HG03457 (cell line): ENCODE measurements around the gene LRIG1.

ENCODE experiments used
- ATAC-seq: cut with Tn5 transposase; IDR thresholded peaks from one replicate; pipeline ENCODE4 v1.9.1; 2021; ENCODE audit warnings: moderate number of reproducible peaks; ENCODE audit not compliant: unreplicated experiment

Gene LRIG1

GRCh38 chr3:66504850-66505641 is 4.2 kb upstream of the LRIG1 start:
- ATAC-seq: no peak

GRCh38 chr3:66502981-66503380 is 2.2 kb upstream of the LRIG1 start:
- no peak for ATAC-seq

GRCh38 chr3:66502245-66502874 is 1.5 kb upstream of the LRIG1 start:
- ATAC-seq: no peak

GRCh38 chr3:66501483-66502244 is 842 bp upstream of the LRIG1 start:
- ATAC-seq: no peak

- ATAC-seq: peak; percentile 6
Observed at GRCh38 chr3:66499881-66500575, 794 bp downstream of the LRIG1 start.

- ATAC-seq: no peak
Observed at GRCh38 chr3:66498687-66499621, 1.9 kb downstream of the LRIG1 start.

- no peak for ATAC-seq
Observed at GRCh38 chr3:66497985-66498671, 2.7 kb downstream of the LRIG1 start.

- ATAC-seq: no peak
Observed at GRCh38 chr3:66497288-66497984, 3.4 kb downstream of the LRIG1 start.

GRCh38 chr3:66496746-66497145 is 4.1 kb downstream of the LRIG1 start:
- no peak for ATAC-seq

- ATAC-seq: no peak
Observed at GRCh38 chr3:66496301-66496700, 4.5 kb downstream of the LRIG1 start.

- ATAC-seq: no peak
Observed at GRCh38 chr3:66495668-66496045, 5.2 kb downstream of the LRIG1 start.

GRCh38 chr3:66494959-66495667 is 5.7 kb downstream of the LRIG1 start:
- no peak for ATAC-seq

GRCh38 chr3:66493458-66494099 is 7.2 kb downstream of the LRIG1 start:
- no peak for ATAC-seq

- ATAC-seq: no peak
Observed at GRCh38 chr3:66492672-66493071, 8.2 kb downstream of the LRIG1 start.

- ATAC-seq: no peak
Observed at GRCh38 chr3:66492071-66492470, 8.8 kb downstream of the LRIG1 start.

GRCh38 chr3:66490984-66491383 is 9.8 kb downstream of the LRIG1 start:
- no peak for ATAC-seq

- no peak for ATAC-seq
Observed at GRCh38 chr3:66490214-66490613, 10.6 kb downstream of the LRIG1 start.

- ATAC-seq: no peak
Observed at GRCh38 chr3:66489581-66489980, 11.2 kb downstream of the LRIG1 start.
